DND-41 (cell line): ENCODE results near the gene LCOR.

Source experiments
- EZH2 ChIP-seq: IDR thresholded peaks from 3 replicates; pipeline ENCODE4 v1.6.1; 2012; ENCODE audit warnings: borderline replicate concordance, low read depth, mild to moderate bottlenecking, moderate library complexity, low read length, inconsistent platforms; ENCODE audit not compliant: severe bottlenecking
- TF ChIP-seq, protein P1 (sequence below): IDR thresholded peaks from 2 replicates; pipeline ENCODE4 v1.5.1; 2012; ENCODE audit warnings: borderline replicate concordance, low read length, moderate library complexity, mild to moderate bottlenecking; ENCODE audit not compliant: poor library complexity, severe bottlenecking; ENCODE audit errors: extremely low read depth

DNA sequence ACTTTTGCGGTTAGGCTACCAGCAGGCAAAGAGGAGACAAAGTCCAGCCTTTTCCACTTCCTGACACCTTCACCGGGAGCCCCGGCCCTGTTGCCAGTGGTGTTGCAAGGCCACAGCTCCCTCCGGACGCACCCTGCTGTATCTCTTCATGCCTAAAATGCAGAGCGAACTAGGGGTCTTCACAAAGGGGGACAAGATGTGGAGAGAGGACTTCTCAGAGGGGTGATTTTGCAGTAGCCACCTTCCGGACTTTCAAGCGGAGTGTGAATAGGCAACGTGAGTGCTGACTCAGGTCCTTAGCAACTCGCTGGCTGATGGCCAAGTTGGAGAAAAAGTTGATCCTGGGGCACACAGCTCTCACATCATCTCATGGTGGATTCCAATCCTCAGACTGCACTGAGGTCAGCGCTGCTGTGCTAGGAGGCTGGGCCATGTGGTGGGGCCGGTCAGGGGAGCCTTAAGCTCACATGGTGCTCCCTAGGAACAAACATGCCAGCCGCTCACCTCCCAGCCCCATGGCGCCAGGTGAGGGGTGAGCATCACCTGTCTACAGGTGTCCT, 166.3 kb downstream of the LCOR start:
- TF ChIP-seq EZH2, result no peak
- TF ChIP-seq, protein P1, sequence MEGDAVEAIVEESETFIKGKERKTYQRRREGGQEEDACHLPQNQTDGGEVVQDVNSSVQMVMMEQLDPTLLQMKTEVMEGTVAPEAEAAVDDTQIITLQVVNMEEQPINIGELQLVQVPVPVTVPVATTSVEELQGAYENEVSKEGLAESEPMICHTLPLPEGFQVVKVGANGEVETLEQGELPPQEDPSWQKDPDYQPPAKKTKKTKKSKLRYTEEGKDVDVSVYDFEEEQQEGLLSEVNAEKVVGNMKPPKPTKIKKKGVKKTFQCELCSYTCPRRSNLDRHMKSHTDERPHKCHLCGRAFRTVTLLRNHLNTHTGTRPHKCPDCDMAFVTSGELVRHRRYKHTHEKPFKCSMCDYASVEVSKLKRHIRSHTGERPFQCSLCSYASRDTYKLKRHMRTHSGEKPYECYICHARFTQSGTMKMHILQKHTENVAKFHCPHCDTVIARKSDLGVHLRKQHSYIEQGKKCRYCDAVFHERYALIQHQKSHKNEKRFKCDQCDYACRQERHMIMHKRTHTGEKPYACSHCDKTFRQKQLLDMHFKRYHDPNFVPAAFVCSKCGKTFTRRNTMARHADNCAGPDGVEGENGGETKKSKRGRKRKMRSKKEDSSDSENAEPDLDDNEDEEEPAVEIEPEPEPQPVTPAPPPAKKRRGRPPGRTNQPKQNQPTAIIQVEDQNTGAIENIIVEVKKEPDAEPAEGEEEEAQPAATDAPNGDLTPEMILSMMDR, result no peak
